Neural cell (in vitro differentiated cells): ENCODE results near the gene CPA1.

Experiments used
- CTCF ChIP-seq: fragments of 450-650 bp; IDR thresholded peaks from 2 replicates; pipeline ENCODE4 v1.5.1; 2014; ENCODE audit warnings: antibody characterized with exemption, mild to moderate bottlenecking, moderate library complexity; ENCODE audit not compliant: poor library complexity, severe bottlenecking
- EP300 ChIP-seq: fragments of 450-650 bp; conservative IDR thresholded peaks from 2 replicates; pipeline ENCODE4 v1.6.1; 2014; ENCODE audit warnings: antibody characterized with exemption, mild to moderate bottlenecking, moderate library complexity; ENCODE audit not compliant: poor library complexity, severe bottlenecking
- EZH2 ChIP-seq: fragments of 200-600, 300-800 bp; shearing (Covaris generic), sonication (generic); IDR thresholded peaks from 2 replicates; pipeline ENCODE4 v1.6.1; 2014; ENCODE audit warnings: antibody characterized with exemption, low read length, borderline replicate concordance, mild to moderate bottlenecking; ENCODE audit not compliant: insufficient read depth, poor library complexity, severe bottlenecking
- MXI1 ChIP-seq: fragments of 450-650 bp; conservative IDR thresholded peaks from 2 replicates; pipeline ENCODE4 v1.6.1; 2014; ENCODE audit warnings: antibody characterized with exemption, mild to moderate bottlenecking; ENCODE audit not compliant: poor library complexity, severe bottlenecking
- POLR2AphosphoS5 ChIP-seq: IDR thresholded peaks from 2 replicates; pipeline ENCODE4 v1.6.1; 2012
- RAD21 ChIP-seq: fragments of 450-650 bp; conservative IDR thresholded peaks from 2 replicates; pipeline ENCODE4 v1.6.1; 2014; ENCODE audit warnings: antibody characterized with exemption, mild to moderate bottlenecking, moderate library complexity
- SMC3 ChIP-seq: fragments of 450-650 bp; conservative IDR thresholded peaks from 2 replicates; pipeline ENCODE4 v1.6.1; 2014; ENCODE audit warnings: antibody characterized with exemption, mild to moderate bottlenecking, moderate library complexity; ENCODE audit not compliant: poor library complexity

GRCh38 chr7:130346177-130346905 is 34.0 kb upstream of the CPA1 start:
- TF ChIP-seq CTCF (no peak), EZH2 (no peak), POLR2AphosphoS5 (no peak), EP300 (no peak), SMC3 (no peak), RAD21 (no peak), MXI1 (no peak)
